SIG-M5 (cell line): ENCODE results near the gene NFASC.

Experiments used
- DNase-seq: peaks from one replicate; lab custom pipeline; 2025; lab: John Stamatoyannopoulos, UW

Gene NFASC

GRCh38 chr1:204959836-204960235 lies 89.2 kb downstream of the NFASC start:
- no peak for DNase-seq

- no peak for DNase-seq
Measured at GRCh38 chr1:204960306-204961125, 89.9 kb downstream of the NFASC start.

GRCh38 chr1:204961765-204962419 lies 91.2 kb downstream of the NFASC start:
- DNase-seq = no peak

GRCh38 chr1:204962742-204963632 lies 92.3 kb downstream of the NFASC start:
- no peak for DNase-seq

GRCh38 chr1:204967451-204967850 lies 96.8 kb downstream of the NFASC start:
- DNase-seq = no peak

- no peak for DNase-seq
Measured at GRCh38 chr1:204968135-204968534, 97.5 kb downstream of the NFASC start.

GRCh38 chr1:204968951-204969350 lies 98.3 kb downstream of the NFASC start:
- DNase-seq = no peak

GRCh38 chr1:204970937-204971336 lies 100.3 kb downstream of the NFASC start:
- DNase-seq = no peak

GRCh38 chr1:204971517-204972336 lies 101.1 kb downstream of the NFASC start:
- no peak for DNase-seq

GRCh38 chr1:204972426-204972825 lies 101.8 kb downstream of the NFASC start:
- DNase-seq = no peak

GRCh38 chr1:204973449-204973848 lies 102.8 kb downstream of the NFASC start:
- DNase-seq = no peak

GRCh38 chr1:204974327-204974726 lies 103.7 kb downstream of the NFASC start:
- DNase-seq = no peak

GRCh38 chr1:204975021-204975420 lies 104.4 kb downstream of the NFASC start:
- no peak for DNase-seq

- DNase-seq = no peak
Measured at GRCh38 chr1:204975568-204976235, 105.0 kb downstream of the NFASC start.

GRCh38 chr1:204976646-204977045 lies 106.0 kb downstream of the NFASC start:
- DNase-seq = no peak

GRCh38 chr1:204977318-204977717 lies 106.7 kb downstream of the NFASC start:
- DNase-seq = no peak

GRCh38 chr1:204978782-204979181 lies 108.1 kb downstream of the NFASC start:
- no peak for DNase-seq

- DNase-seq = no peak
Measured at GRCh38 chr1:204979306-204979705, 108.6 kb downstream of the NFASC start.

GRCh38 chr1:204979891-204980649 lies 109.4 kb downstream of the NFASC start:
- DNase-seq = no peak

- DNase-seq = no peak
Measured at GRCh38 chr1:204980840-204981405, 110.3 kb downstream of the NFASC start.
